Measurements from ENCODE around the gene A2ML1. TPM values are rescaled to one million over a fixed set of nuclear protein-coding genes. Genes with fewer than 3 reads are reported as not detected.

Gene A2ML1
- total RNA-seq, 4 donors from 2014 or later: 0.40 to 17.1 (median 2.4) TPM

DNA sequence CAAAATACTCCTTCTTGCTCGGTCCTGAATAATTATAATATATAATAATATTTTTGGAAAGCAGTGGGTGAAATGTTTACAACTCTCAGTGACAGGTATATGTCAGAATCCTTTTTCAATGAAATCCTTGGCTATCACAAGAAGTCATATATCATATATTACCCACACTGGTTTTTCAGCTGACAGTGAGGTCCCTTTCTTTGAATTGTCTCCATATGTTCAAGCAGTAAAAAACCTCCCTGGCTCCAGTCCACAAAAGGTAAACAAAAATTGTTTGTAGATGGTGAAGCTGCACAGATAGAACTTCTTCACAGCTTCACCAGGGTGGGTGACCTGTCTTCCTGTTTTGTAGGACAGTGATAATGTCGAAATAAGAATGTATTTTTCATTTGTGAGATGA, 44.0 kb downstream of the A2ML1 start:
- H3K27me3 ChIP-seq: no peaks in the 10 kb centered on the region
- TF ChIP-seq POLR2A (IDR thresholded peaks at IDR 0.05): no peak
- TF ChIP-seq EP300 (IDR thresholded peaks at IDR 0.05): no peak
- no peaks in the 10 kb centered on the region for H3K4me1 ChIP-seq
- H3K36me3 ChIP-seq: no peaks in the 10 kb centered on the region
- no peak overlapping the region for H3K4me3 ChIP-seq
- 59 to 84% methylated on average over 2 of the region's 2 CpGs for WGBS, 2 donors (ENCODE audit: low coverage in 1 of 2)
- H3K27ac ChIP-seq: no peak overlapping the region
- no peak for ATAC-seq
- no peaks in the 10 kb centered on the region for H3K9me3 ChIP-seq

DNA sequence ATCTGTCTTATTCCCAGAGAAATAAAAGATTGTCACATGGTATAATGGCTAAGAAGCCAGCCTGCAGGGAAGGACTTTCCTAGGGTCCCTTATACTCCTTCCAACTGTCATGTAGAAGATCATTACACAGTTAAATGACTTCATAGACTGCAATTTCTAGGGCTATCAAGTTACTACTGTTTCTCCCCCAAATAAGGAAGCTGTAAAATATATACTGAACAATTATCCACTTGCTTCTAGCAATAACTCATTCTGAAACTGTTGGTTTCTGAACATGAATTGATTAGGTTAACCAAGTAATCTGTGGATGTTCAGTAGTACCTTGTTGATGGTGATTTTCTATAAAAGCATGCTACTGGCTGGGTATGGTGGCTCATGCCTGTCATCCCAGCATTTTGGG, 44.6 kb downstream of the A2ML1 start:
- H3K27me3 ChIP-seq: no peaks in the 10 kb centered on the region
- no peak overlapping the region for H3K4me3 ChIP-seq
- no peak for ATAC-seq
- no peaks in the 10 kb centered on the region for H3K4me1 ChIP-seq
- H3K9me3 ChIP-seq: no peaks in the 10 kb centered on the region
- H3K36me3 ChIP-seq: no peaks in the 10 kb centered on the region
- H3K27ac ChIP-seq: no peak overlapping the region
- TF ChIP-seq, protein P1, sequence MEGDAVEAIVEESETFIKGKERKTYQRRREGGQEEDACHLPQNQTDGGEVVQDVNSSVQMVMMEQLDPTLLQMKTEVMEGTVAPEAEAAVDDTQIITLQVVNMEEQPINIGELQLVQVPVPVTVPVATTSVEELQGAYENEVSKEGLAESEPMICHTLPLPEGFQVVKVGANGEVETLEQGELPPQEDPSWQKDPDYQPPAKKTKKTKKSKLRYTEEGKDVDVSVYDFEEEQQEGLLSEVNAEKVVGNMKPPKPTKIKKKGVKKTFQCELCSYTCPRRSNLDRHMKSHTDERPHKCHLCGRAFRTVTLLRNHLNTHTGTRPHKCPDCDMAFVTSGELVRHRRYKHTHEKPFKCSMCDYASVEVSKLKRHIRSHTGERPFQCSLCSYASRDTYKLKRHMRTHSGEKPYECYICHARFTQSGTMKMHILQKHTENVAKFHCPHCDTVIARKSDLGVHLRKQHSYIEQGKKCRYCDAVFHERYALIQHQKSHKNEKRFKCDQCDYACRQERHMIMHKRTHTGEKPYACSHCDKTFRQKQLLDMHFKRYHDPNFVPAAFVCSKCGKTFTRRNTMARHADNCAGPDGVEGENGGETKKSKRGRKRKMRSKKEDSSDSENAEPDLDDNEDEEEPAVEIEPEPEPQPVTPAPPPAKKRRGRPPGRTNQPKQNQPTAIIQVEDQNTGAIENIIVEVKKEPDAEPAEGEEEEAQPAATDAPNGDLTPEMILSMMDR (IDR thresholded peaks at IDR 0.05): no peak
- TF ChIP-seq POLR2AphosphoS5 (IDR thresholded peaks at IDR 0.05) (no peak), EP300 (IDR thresholded peaks at IDR 0.05) (no peak), POLR2A (IDR thresholded peaks at IDR 0.05) (no peak)

DNA sequence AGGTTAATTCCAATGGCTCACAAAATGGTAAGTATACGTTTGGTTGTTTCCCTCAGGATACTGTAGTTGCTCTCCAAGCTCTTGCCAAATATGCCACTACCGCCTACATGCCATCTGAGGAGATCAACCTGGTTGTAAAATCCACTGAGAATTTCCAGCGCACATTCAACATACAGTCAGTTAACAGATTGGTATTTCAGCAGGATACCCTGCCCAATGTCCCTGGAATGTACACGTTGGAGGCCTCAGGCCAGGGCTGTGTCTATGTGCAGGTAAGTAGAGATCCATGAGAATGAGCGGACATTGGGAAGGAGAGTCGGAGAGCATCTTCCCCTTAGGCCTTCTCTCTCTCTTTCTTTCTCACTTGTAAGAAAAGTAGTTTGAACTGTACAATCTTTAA, 45.4 kb downstream of the A2ML1 start:
- ATAC-seq: no peak
- TF ChIP-seq EP300 (IDR thresholded peaks at IDR 0.05) (no peak), POLR2A (IDR thresholded peaks at IDR 0.05) (no peak), POLR2AphosphoS5 (IDR thresholded peaks at IDR 0.05) (no peak)
- TF ChIP-seq, protein P1 (IDR thresholded peaks at IDR 0.05): no peak
- no peak overlapping the region for H3K27ac ChIP-seq
- H3K36me3 ChIP-seq: no peaks in the 10 kb centered on the region
- no peaks in the 10 kb centered on the region for H3K9me3 ChIP-seq
- H3K4me3 ChIP-seq: no peak overlapping the region
- no peaks in the 10 kb centered on the region for H3K4me1 ChIP-seq
- H3K27me3 ChIP-seq: no peaks in the 10 kb centered on the region
- 88 to 95% methylated on average over 5 to 6 of the region's 6 CpGs for WGBS, 2 donors (ENCODE audit: low coverage in 1 of 2)

DNA sequence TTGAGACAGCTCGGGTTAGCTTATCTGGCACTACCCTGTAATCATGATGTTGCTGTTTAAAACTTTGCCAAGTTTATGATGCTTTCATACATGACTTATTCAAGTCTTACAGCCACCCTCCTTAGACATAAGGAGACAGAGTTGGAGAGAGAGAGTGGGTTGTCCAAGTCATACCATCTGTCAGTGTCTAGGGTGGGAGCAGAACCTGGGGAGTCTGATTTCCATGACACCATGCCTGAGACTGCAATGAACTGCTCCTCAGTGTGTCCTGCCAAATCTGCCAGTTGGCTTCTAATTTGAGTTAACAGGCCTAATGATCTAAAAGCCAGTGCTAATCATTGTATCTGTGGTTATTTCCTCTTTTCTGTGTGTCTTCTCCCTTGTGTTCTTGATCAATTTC, 48.2 kb downstream of the A2ML1 start:
- no peak for ATAC-seq
- no peaks in the 10 kb centered on the region for H3K36me3 ChIP-seq
- TF ChIP-seq POLR2AphosphoS5 (IDR thresholded peaks at IDR 0.05) (no peak), POLR2A (IDR thresholded peaks at IDR 0.05) (no peak), EP300 (IDR thresholded peaks at IDR 0.05) (no peak)
- TF ChIP-seq, protein P1 (IDR thresholded peaks at IDR 0.05): no peak
- no peak overlapping the region for H3K27ac ChIP-seq
- H3K4me1 ChIP-seq: no peaks in the 10 kb centered on the region
- H3K9me3 ChIP-seq: no peaks in the 10 kb centered on the region
- no peaks in the 10 kb centered on the region for H3K27me3 ChIP-seq
- 67 to 71% methylated on average over 1 of the region's 1 CpG for WGBS, 2 donors (ENCODE audit: low coverage in 1 of 2)
- H3K4me3 ChIP-seq: no peak overlapping the region

DNA sequence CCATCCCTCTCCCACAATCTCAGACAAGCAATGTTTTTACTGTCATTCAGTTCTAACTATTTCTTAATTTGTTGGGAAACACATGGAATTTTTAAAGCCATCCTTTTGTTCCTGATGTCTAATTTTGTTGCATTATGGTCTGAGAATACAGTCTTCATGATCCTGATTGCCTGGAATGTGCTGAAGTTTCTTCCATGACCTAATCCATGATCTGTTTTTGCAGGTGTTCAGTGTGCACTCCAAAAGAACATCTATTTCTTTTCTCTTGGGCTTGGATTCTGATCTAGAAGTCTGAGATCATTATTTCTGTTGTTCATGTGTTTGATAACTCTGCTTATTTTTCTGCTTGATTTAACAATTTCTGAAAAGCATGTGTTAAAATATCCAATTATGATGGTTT, 48.6 kb downstream of the A2ML1 start:
- Histone ChIP-seq H3K27ac (no peak overlapping the region), H3K36me3 (no peaks in the 10 kb centered on the region), H3K9me3 (no peaks in the 10 kb centered on the region), H3K4me1 (no peaks in the 10 kb centered on the region), H3K4me3 (no peak overlapping the region), H3K27me3 (no peaks in the 10 kb centered on the region)
- TF ChIP-seq POLR2A (IDR thresholded peaks at IDR 0.05): no peak
- ATAC-seq: no peak

DNA sequence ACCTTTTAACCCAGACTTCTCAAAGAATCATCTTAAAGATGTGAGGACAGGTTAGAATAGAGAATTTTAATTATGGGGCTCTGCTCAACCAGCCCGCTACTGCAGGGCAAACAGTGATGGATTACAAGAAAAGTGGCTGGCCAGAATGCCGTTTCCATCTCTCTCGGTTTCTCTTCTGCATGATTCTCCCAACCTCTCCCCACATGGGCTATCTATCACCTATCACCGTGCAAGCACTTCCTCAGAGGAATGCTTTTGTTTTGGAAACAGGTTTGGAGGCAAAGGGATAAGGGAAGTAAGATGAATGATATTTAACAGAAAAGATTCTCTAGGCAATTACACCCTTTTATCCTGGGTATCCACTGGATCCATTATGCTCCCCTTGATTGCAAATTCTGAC, 54.5 kb downstream of the A2ML1 start:
- TF ChIP-seq POLR2A (IDR thresholded peaks at IDR 0.05) (no peak), EP300 (IDR thresholded peaks at IDR 0.05) (no peak), POLR2AphosphoS5 (IDR thresholded peaks at IDR 0.05) (no peak)
- TF ChIP-seq, protein P1 (IDR thresholded peaks at IDR 0.05): no peak
- Histone ChIP-seq H3K27me3 (no peaks in the 10 kb centered on the region), H3K27ac (no peak overlapping the region), H3K4me1 (no peaks in the 10 kb centered on the region), H3K36me3 (no peaks in the 10 kb centered on the region), H3K9me3 (no peaks in the 10 kb centered on the region), H3K4me3 (no peak overlapping the region)
- WGBS, 2 donors (ENCODE audit: low coverage in 1 of 2): 0 to 21% methylated on average over 2 to 4 of the region's 4 CpGs
- no peak for ATAC-seq

Measured in gastroesophageal sphincter (tissue), 4 donors.